LNCAP (cell line): ENCODE results near the gene CYP17A1.

Experiments used
- TF ChIP-seq, protein P1 (sequence below): fragments of 450-650 bp; IDR thresholded peaks from 2 replicates; pipeline ENCODE4 v1.5.1; 2017; ENCODE audit warnings: mild to moderate bottlenecking

The CYP17A1 gene, protein sequence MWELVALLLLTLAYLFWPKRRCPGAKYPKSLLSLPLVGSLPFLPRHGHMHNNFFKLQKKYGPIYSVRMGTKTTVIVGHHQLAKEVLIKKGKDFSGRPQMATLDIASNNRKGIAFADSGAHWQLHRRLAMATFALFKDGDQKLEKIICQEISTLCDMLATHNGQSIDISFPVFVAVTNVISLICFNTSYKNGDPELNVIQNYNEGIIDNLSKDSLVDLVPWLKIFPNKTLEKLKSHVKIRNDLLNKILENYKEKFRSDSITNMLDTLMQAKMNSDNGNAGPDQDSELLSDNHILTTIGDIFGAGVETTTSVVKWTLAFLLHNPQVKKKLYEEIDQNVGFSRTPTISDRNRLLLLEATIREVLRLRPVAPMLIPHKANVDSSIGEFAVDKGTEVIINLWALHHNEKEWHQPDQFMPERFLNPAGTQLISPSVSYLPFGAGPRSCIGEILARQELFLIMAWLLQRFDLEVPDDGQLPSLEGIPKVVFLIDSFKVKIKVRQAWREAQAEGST

GRCh38 chr10:102837230-102837721 lies at the start of gene CYP17A1:
CYP17A1 (minus strand) TSS chr10:102837413; CDS start chr10:102837361, 52 bp downstream.
- TF ChIP-seq, protein P1, sequence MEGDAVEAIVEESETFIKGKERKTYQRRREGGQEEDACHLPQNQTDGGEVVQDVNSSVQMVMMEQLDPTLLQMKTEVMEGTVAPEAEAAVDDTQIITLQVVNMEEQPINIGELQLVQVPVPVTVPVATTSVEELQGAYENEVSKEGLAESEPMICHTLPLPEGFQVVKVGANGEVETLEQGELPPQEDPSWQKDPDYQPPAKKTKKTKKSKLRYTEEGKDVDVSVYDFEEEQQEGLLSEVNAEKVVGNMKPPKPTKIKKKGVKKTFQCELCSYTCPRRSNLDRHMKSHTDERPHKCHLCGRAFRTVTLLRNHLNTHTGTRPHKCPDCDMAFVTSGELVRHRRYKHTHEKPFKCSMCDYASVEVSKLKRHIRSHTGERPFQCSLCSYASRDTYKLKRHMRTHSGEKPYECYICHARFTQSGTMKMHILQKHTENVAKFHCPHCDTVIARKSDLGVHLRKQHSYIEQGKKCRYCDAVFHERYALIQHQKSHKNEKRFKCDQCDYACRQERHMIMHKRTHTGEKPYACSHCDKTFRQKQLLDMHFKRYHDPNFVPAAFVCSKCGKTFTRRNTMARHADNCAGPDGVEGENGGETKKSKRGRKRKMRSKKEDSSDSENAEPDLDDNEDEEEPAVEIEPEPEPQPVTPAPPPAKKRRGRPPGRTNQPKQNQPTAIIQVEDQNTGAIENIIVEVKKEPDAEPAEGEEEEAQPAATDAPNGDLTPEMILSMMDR = no peak

- TF ChIP-seq, protein P1 = no peak
Observed at GRCh38 chr10:102880256-102880655, 43.0 kb upstream of the CYP17A1 start.

GRCh38 chr10:102878629-102879028 lies 41.4 kb upstream of the CYP17A1 start:
- TF ChIP-seq, protein P1 = no peak

GRCh38 chr10:102876747-102877153 lies 39.5 kb upstream of the CYP17A1 start:
- TF ChIP-seq, protein P1 = no peak

- TF ChIP-seq, protein P1 = no peak
Observed at GRCh38 chr10:102872163-102872562, 35.0 kb upstream of the CYP17A1 start.

GRCh38 chr10:102870221-102870620 lies 33.0 kb upstream of the CYP17A1 start:
- TF ChIP-seq, protein P1 = no peak

DNA sequence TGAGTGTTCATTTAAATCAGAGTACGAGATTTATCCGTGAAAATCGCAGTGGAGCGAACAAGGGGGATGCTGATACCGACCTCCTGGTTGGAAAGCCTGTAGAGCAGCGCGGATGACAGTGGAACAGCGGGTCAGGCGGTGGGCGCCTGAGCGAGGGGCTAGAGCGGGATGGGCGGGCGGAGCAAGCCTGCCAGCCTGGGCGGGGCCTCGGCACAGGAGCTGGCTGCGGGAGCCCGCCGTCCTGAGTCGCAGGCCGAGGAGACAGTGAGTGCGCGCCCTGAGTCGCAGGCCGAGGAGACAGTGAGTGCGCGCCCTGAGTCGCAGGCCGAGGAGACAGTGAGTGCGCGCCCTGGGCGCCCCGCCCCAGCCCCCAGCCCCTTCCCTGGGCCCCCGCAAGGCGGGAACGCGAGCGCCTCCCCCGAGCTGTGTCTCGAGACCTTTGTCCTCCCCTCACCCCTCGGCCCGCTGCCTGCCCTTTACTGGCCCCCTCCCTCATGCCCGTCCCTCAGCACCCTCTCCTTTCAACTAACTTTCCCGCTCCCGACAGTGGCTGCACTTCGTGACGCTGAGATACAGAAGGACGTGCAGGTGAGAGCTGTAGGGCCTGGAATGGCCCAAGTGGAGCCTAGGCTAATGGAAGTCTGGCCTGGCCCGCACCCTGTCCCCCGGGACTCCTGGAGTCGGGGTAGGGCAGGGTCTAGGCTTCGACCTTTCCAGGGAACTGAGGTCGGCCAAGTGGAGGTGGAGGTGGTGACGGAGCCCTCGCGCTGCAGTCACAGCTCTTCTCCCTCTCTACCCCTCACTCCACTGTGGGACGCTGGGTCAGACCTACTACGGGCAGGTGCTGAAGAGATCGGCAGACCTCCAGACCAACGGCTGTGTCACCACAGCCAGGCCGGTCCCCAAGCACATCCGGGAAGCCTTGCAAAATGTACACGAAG lies 32.3 kb upstream of the CYP17A1 start, which contains the start of gene AS3MT:
TSS of gene AS3MT (plus strand) at position 213 of the 941 bp plus-strand sequence. CDS start at position 336, 123 bp downstream.
- TF ChIP-seq, protein P1 = no peak
